ENCODE results near the gene CALCB.

- TF ChIP-seq CTCF (IDR thresholded peaks at IDR 0.05; ENCODE audit: low read depth, low read length, poor library complexity, severe bottlenecking) (no peak), EZH2phosphoT487 (IDR thresholded peaks at IDR 0.05; ENCODE audit: borderline replicate concordance, low read length) (no peak)
Observed at GRCh38 chr11:15028379-15028778, 45.0 kb upstream of the CALCB start.

Data from DOHH2 (cell line).